IMR-90 (cell line): ENCODE measurements around the gene SNX25. TPM values are rescaled to one million over a fixed set of nuclear protein-coding genes. Genes with fewer than 3 reads are reported as not detected.
A peak's percentile ranks its signal among the peaks of the same experiment; 100 is the strongest.

Source experiments
- ATAC-seq: fragments of 200-7000 bp; cut with Tn5 transposase; 2 replicates; pipeline ENCODE4 v1.9.1; 2020; ENCODE audit warnings: low read depth, mild to moderate bottlenecking, moderate library complexity
- BruUV-seq: library from RNA; stranded (reverse); fragments of 400-500 nt; replicated peaks from 2 replicates; lab custom pipeline; 2021; lab: Mats Ljungman, UMichigan
- CTCF ChIA-PET: fragments of 300-600 bp; formaldehyde crosslinking; extraction: SDS; loops from one replicate; lab custom pipeline; 2021; ENCODE audit warnings: antibody characterized with exemption; lab: Yijun Ruan, JAX
- POLR2A ChIA-PET: fragments of 300-600 bp; sonication (Branson Sonifier 250); formaldehyde crosslinking; loops from one replicate; lab custom pipeline; 2022; ENCODE audit warnings: antibody characterized with exemption; ENCODE audit not compliant: unreplicated experiment; lab: Charles Lee
- DNase-seq: peaks from one replicate; pipeline ENCODE4 v3.0.0; 2013
- H2AFZ ChIP-seq: replicated peaks from 2 replicates; pipeline ENCODE3; 2013; ENCODE audit warnings: low read length, mild to moderate bottlenecking; ENCODE audit not compliant: poor library complexity
- H2AK5ac ChIP-seq: 2 replicates; pipeline ENCODE4 v1.6.1; 2013; ENCODE audit warnings: low read depth, low read length, inconsistent platforms
- H2AK9ac ChIP-seq: replicated peaks from 2 replicates; pipeline ENCODE3; 2013; ENCODE audit warnings: mild to moderate bottlenecking, low read depth, low read length, moderate library complexity; ENCODE audit not compliant: poor library complexity
- H2BK120ac ChIP-seq: 2 replicates; pipeline ENCODE4 v1.6.1; 2013; ENCODE audit warnings: low read depth, low read length, inconsistent platforms
- H2BK15ac ChIP-seq: 3 replicates; pipeline ENCODE4 v1.6.1; 2013; ENCODE audit warnings: low read depth, low read length, inconsistent platforms
- H2BK20ac ChIP-seq: 2 replicates; pipeline ENCODE4 v1.6.1; 2013; ENCODE audit warnings: low read depth, mild to moderate bottlenecking, inconsistent platforms, low read length, moderate library complexity
- H2BK5ac ChIP-seq: 2 replicates; pipeline ENCODE4 v1.6.1; 2013; ENCODE audit warnings: mild to moderate bottlenecking, low read depth, low read length, inconsistent platforms; ENCODE audit not compliant: poor library complexity, severe bottlenecking
- H3K14ac ChIP-seq: replicated peaks from 2 replicates; pipeline ENCODE4 v1.6.1; 2013; ENCODE audit warnings: low read depth, low read length, inconsistent platforms
- H3K18ac ChIP-seq: 2 replicates; pipeline ENCODE4 v1.6.1; 2013; ENCODE audit warnings: low read depth, low read length, control low read depth
- H3K23ac ChIP-seq: 2 replicates; pipeline ENCODE4 v1.6.1; 2013; ENCODE audit warnings: low read depth, low read length, inconsistent platforms
- H3K27ac ChIP-seq: 2 replicates; pipeline ENCODE4 v1.5.1; 2013; ENCODE audit warnings: mild to moderate bottlenecking, control low read depth, low read length; ENCODE audit not compliant: insufficient read depth
- H3K27me3 ChIP-seq: 2 replicates; pipeline ENCODE4 v1.6.1; 2013; ENCODE audit warnings: low read length; ENCODE audit not compliant: control insufficient read depth, insufficient read depth
- H3K36me3 ChIP-seq: 2 replicates; pipeline ENCODE4 v1.6.1; 2013; ENCODE audit warnings: low read length, mixed read lengths; ENCODE audit not compliant: control insufficient read depth, insufficient read depth
- H3K4ac ChIP-seq: 2 replicates; pipeline ENCODE4 v1.6.1; 2013; ENCODE audit warnings: low read depth, low read length, inconsistent platforms
- H3K4me1 ChIP-seq: 2 replicates; pipeline ENCODE4 v1.6.1; 2013; ENCODE audit warnings: low read length, mixed read lengths; ENCODE audit not compliant: control insufficient read depth, insufficient read depth
- H3K4me2 ChIP-seq: 2 replicates; pipeline ENCODE4 v1.6.1; 2013; ENCODE audit warnings: low read depth, mild to moderate bottlenecking, control low read depth, low read length, moderate library complexity
- H3K4me3 ChIP-seq: 2 replicates; pipeline ENCODE4 v1.5.1; 2013; ENCODE audit warnings: low read depth, mild to moderate bottlenecking, control low read depth, low read length, moderate library complexity; ENCODE audit not compliant: insufficient read depth
- H3K56ac ChIP-seq: 2 replicates; pipeline ENCODE4 v1.6.1; 2013; ENCODE audit warnings: low read length, inconsistent platforms; ENCODE audit not compliant: insufficient read depth; ENCODE audit errors: extremely low read depth
- H3K79me1 ChIP-seq, 2 experiments: 2 replicates each; pipeline ENCODE4 v1.6.1; 2013; ENCODE audit warnings: low read length in 2 of 2, inconsistent platforms in 1 of 2, low read depth in 1 of 2
- H3K9ac ChIP-seq: 2 replicates; pipeline ENCODE4 v1.6.1; 2013; ENCODE audit warnings: low read depth, low read length, control low read depth
- H3K9me1 ChIP-seq: 2 replicates; pipeline ENCODE4 v1.6.1; 2013; ENCODE audit warnings: low read length, inconsistent platforms; ENCODE audit not compliant: insufficient read depth
- H3K9me3 ChIP-seq: 2 replicates; pipeline ENCODE4 v1.6.1; 2013; ENCODE audit warnings: low read length; ENCODE audit not compliant: control insufficient read depth, insufficient read depth
- H4K20me1 ChIP-seq: 2 replicates; pipeline ENCODE4 v1.6.1; 2013; ENCODE audit warnings: low read length, inconsistent platforms; ENCODE audit not compliant: insufficient read depth
- H4K5ac ChIP-seq: 2 replicates; pipeline ENCODE4 v1.6.1; 2013; ENCODE audit warnings: mild to moderate bottlenecking, low read depth, low read length, control low read depth
- H4K8ac ChIP-seq, 2 experiments: 2 replicates each; pipeline ENCODE4 v1.6.1; 2013; ENCODE audit warnings: low read depth in 2 of 2, low read length in 2 of 2, control low read depth in 1 of 2, inconsistent platforms in 1 of 2
- H4K91ac ChIP-seq: 2 replicates; pipeline ENCODE4 v1.6.1; 2013; ENCODE audit warnings: low read depth, low read length, inconsistent platforms; ENCODE audit not compliant: insufficient read depth
- CTCF ChIP-seq: conservative IDR thresholded peaks from 2 replicates; pipeline ENCODE4 v1.5.1; 2012; ENCODE audit warnings: mild to moderate bottlenecking, low read depth, low read length, improper control_type of control experiment
- WGBS, 2 experiments: methylation state at CpG; one replicate each; pipeline versions ENCODE4 v1.1.5 to v1.1.7; 2013; ENCODE audit warnings: missing lambda C conversion rate in 2 of 2; ENCODE audit not compliant: insufficient read length in 1 of 2; ENCODE audit errors: extremely low coverage in 2 of 2; 5-methylcytosine and 5-hydroxymethylcytosine counted together
- dilution Hi-C: fragments of 300-500 bp; cut with HindIII; formaldehyde crosslinking; loops from one replicate; pipeline ENCODE4 v1.14.3; 2018; ENCODE audit warnings: low sequenced_read_pairs; ENCODE audit not compliant: unreplicated experiment
- in situ Hi-C: fragments of 300-500 bp; cut with MboI; formaldehyde crosslinking; loops from 3 replicates; pipeline ENCODE4 v1.14.3; 2019; ENCODE audit warnings: low sequenced_read_pairs, inconsistent platforms, mixed read lengths
- intact Hi-C: fragments of 100-400 bp; cut with micrococcal nuclease; formaldehyde crosslinking; loops from 2 replicates; pipeline ENCODE4 v1.10.0; 2022
- polyA plus RNA-seq, 3 experiments: library from polyadenylated mRNA; depleted of rRNA; stranded (reverse); fragments of >200 nt; gene quantifications; 2 replicates each; pipeline ENCODE4 v1.2.3, GENCODE V29; 2012; ENCODE audit warnings: low replicate concordance in 1 of 3
- total RNA-seq: library from RNA; depleted of rRNA; stranded (reverse); fragments of >200 nt; gene quantifications from 2 replicates; pipeline ENCODE4 v1.2.3, GENCODE V29; 2012

SNX25 gene
- total and polyA plus RNA-seq, 2 of the 4 experiments (the other 2 are of a cell fraction), result 11.4 to 28.3 TPM

GRCh38 chr4:185182239-185182638 lies 27.2 kb upstream of the SNX25 start:
- H3K18ac ChIP-seq, result no peak overlapping the region
- CTCF ChIA-PET, result interaction anchor here (1.9 to 2.6 kb wide), 2 partner anchors 14 to 142 kb away, joined by 4 to 10 read pairs; no protein-coding TSS in a partner anchor
- H2BK15ac ChIP-seq, result no peak overlapping the region
- no peaks in the 10 kb centered on the region for H3K36me3 ChIP-seq
- H3K4me1 ChIP-seq, result peaks cover 5% of the 10 kb centered on the region; the same call in 1 of the 2 replicates
- dilution Hi-C loops (no loop called here), in situ Hi-C loops (loop anchor here (25.0 kb wide), 1 partner anchor 855 kb away; no protein-coding TSS in a partner anchor), intact Hi-C loops (loop anchor here (2.0 kb wide), 1 partner anchor 39 kb away; the partner anchor contains the start of gene SLC25A4)
- no peak overlapping the region for H3K56ac ChIP-seq
- no peak overlapping the region for H2BK20ac ChIP-seq
- DNase-seq, result no peak
- no peak overlapping the region for H3K23ac ChIP-seq
- H2AK9ac ChIP-seq, result no peak overlapping the region
- TF ChIP-seq CTCF, result no peak
- H2AK5ac ChIP-seq, result no peak overlapping the region
- H3K27me3 ChIP-seq, result no peaks in the 10 kb centered on the region
- 64% methylated on average over 1 of the region's 2 CpGs; no CpG with 5 or more reads in 1 of the 2 experiments for WGBS, 2 experiments
- no peak overlapping the region for H2AFZ ChIP-seq
- POLR2A ChIA-PET, result no interaction called here
- H3K4me3 ChIP-seq, result no peak overlapping the region
- peak overlapping the region; percentile 25; the same call in 1 of the 2 replicates for H2BK120ac ChIP-seq
- BruUV-seq, result no TSS peak
- H4K5ac ChIP-seq, result no peak overlapping the region
- H3K9ac ChIP-seq, result no peak overlapping the region
- no peak overlapping the region for H3K4me2 ChIP-seq
- H3K9me1 ChIP-seq, result 0 out of 2 replicates have a peak, but pooled peaks cover 3% of the 10 kb centered on the region
- H4K8ac ChIP-seq, result no peak overlapping the region
- H2BK5ac ChIP-seq, result no peak overlapping the region
- H3K27ac ChIP-seq, result no peak overlapping the region; the same call in 1 of the 2 replicates
- H3K9me3 ChIP-seq, result no peaks in the 10 kb centered on the region
- 0 out of 2 replicates have a peak overlapping the region, but pooled peaks have one; percentile 39 for H3K14ac ChIP-seq
- H4K91ac ChIP-seq, result no peak overlapping the region
- H3K4ac ChIP-seq, result no peak overlapping the region
- H3K79me1 ChIP-seq, result peaks cover 22 to 34% of the 10 kb centered on the region in 2 experiments
- ATAC-seq, result no peak
- H4K20me1 ChIP-seq, result peaks cover 3% of the 10 kb centered on the region; the same call in 1 of the 2 replicates
